Measurements from ENCODE around the gene PPFIA1.
A peak's percentile ranks its signal among the peaks of the same experiment; 100 is the strongest.

PPFIA1 gene

GRCh38 chr11:70322666-70323065, 52.2 kb downstream of the PPFIA1 start:
- H3K79me1 ChIP-seq (ENCODE audit: low read length): peaks cover 35% of the 10 kb centered on the region
- peak; percentile 33 for DNase-seq
- H3K36me3 ChIP-seq (ENCODE audit: control insufficient read depth, insufficient read depth, low read length): peaks cover 8% of the 10 kb centered on the region
- no peak overlapping the region for H3K56ac ChIP-seq (ENCODE audit: low read length)
- H4K8ac ChIP-seq (ENCODE audit: low read depth, low read length): no peak overlapping the region
- H3K23ac ChIP-seq (ENCODE audit: low read length): no peak overlapping the region
- H3K27ac ChIP-seq (ENCODE audit: low read depth, low read length): no peak overlapping the region
- no peak overlapping the region for H3K4me2 ChIP-seq (ENCODE audit: low read length)
- no peak overlapping the region for H3K4me3 ChIP-seq (ENCODE audit: low read length)
- H2BK5ac ChIP-seq (ENCODE audit: low read length): no peak overlapping the region
- no peak overlapping the region for H4K5ac ChIP-seq (ENCODE audit: low read length)
- H3K18ac ChIP-seq (ENCODE audit: low read length): no peak overlapping the region
- no peaks in the 10 kb centered on the region for H3K4me1 ChIP-seq (ENCODE audit: control insufficient read depth, low read depth, low read length)
- no peak overlapping the region for H2AK5ac ChIP-seq (ENCODE audit: low read length)
- no peak overlapping the region for H2BK120ac ChIP-seq (ENCODE audit: low read depth, low read length)
- no peak overlapping the region for H3K4ac ChIP-seq (ENCODE audit: low read depth, low read length)
- no peaks in the 10 kb centered on the region for H3K27me3 ChIP-seq (ENCODE audit: insufficient read depth, low read length, poor library complexity)
- no peak overlapping the region for H2BK15ac ChIP-seq (replicated peaks; ENCODE audit: low read depth)
- no peak overlapping the region for H3K9ac ChIP-seq (ENCODE audit: low read length)
- peaks cover 9% of the 10 kb centered on the region for H3K79me2 ChIP-seq (ENCODE audit: control insufficient read depth, insufficient read depth, low read length)
- no CpG with 5 or more reads among the region's 2 CpGs for WGBS (ENCODE audit: extremely low coverage, insufficient coverage, low lambda C conversion rate)

GRCh38 chr11:70323806-70324205, 53.3 kb downstream of the PPFIA1 start:
- Histone ChIP-seq H2BK5ac (ENCODE audit: low read length) (no peak overlapping the region), H3K79me1 (ENCODE audit: low read length) (peaks cover 26% of the 10 kb centered on the region), H4K8ac (ENCODE audit: low read depth, low read length) (no peak overlapping the region), H3K18ac (ENCODE audit: low read length) (no peak overlapping the region), H2BK15ac (replicated peaks; ENCODE audit: low read depth) (no peak overlapping the region), H3K4me2 (ENCODE audit: low read length) (no peak overlapping the region), H2AK5ac (ENCODE audit: low read length) (no peak overlapping the region), H3K4me1 (ENCODE audit: control insufficient read depth, low read depth, low read length) (no peaks in the 10 kb centered on the region), H2BK120ac (ENCODE audit: low read depth, low read length) (no peak overlapping the region), H3K4me3 (ENCODE audit: low read length) (no peak overlapping the region), H3K23ac (ENCODE audit: low read length) (no peak overlapping the region), H3K27me3 (ENCODE audit: insufficient read depth, low read length, poor library complexity) (no peaks in the 10 kb centered on the region), H3K9ac (ENCODE audit: low read length) (no peak overlapping the region), H4K5ac (ENCODE audit: low read length) (no peak overlapping the region), H3K36me3 (ENCODE audit: control insufficient read depth, insufficient read depth, low read length) (peaks cover 10% of the 10 kb centered on the region), H3K79me2 (ENCODE audit: control insufficient read depth, insufficient read depth, low read length) (peaks cover 5% of the 10 kb centered on the region), H3K56ac (ENCODE audit: low read length) (no peak overlapping the region), H3K27ac (ENCODE audit: low read depth, low read length) (no peak overlapping the region), H3K4ac (ENCODE audit: low read depth, low read length) (no peak overlapping the region)
- DNase-seq: no peak
- no CpG with 5 or more reads among the region's 1 CpG for whole genome bisulfite sequencing (ENCODE audit: extremely low coverage, insufficient coverage, low lambda C conversion rate)

GRCh38 chr11:70324376-70325115, 54.1 kb downstream of the PPFIA1 start:
- peaks cover 10% of the 10 kb centered on the region for H3K36me3 ChIP-seq (ENCODE audit: control insufficient read depth, insufficient read depth, low read length)
- no peak overlapping the region for H3K23ac ChIP-seq (ENCODE audit: low read length)
- H2BK5ac ChIP-seq (ENCODE audit: low read length): no peak overlapping the region
- H4K5ac ChIP-seq (ENCODE audit: low read length): no peak overlapping the region
- H4K8ac ChIP-seq (ENCODE audit: low read depth, low read length): no peak overlapping the region
- no peak overlapping the region for H3K9ac ChIP-seq (ENCODE audit: low read length)
- no peak overlapping the region for H2BK120ac ChIP-seq (ENCODE audit: low read depth, low read length)
- H3K79me1 ChIP-seq (ENCODE audit: low read length): peaks cover 23% of the 10 kb centered on the region
- 100% methylated on average over 1 of the region's 10 CpGs for WGBS (ENCODE audit: extremely low coverage, insufficient coverage, low lambda C conversion rate)
- peaks cover 5% of the 10 kb centered on the region for H3K79me2 ChIP-seq (ENCODE audit: control insufficient read depth, insufficient read depth, low read length)
- H3K4me3 ChIP-seq (ENCODE audit: low read length): no peak overlapping the region
- no peak overlapping the region for H3K56ac ChIP-seq (ENCODE audit: low read length)
- H3K4me2 ChIP-seq (ENCODE audit: low read length): no peak overlapping the region
- no peak overlapping the region for H3K4ac ChIP-seq (ENCODE audit: low read depth, low read length)
- no peak overlapping the region for H3K18ac ChIP-seq (ENCODE audit: low read length)
- H2AK5ac ChIP-seq (ENCODE audit: low read length): no peak overlapping the region
- no peaks in the 10 kb centered on the region for H3K4me1 ChIP-seq (ENCODE audit: control insufficient read depth, low read depth, low read length)
- DNase-seq: no peak
- no peak overlapping the region for H2BK15ac ChIP-seq (replicated peaks; ENCODE audit: low read depth)
- no peaks in the 10 kb centered on the region for H3K27me3 ChIP-seq (ENCODE audit: insufficient read depth, low read length, poor library complexity)
- no peak overlapping the region for H3K27ac ChIP-seq (ENCODE audit: low read depth, low read length)

- H3K4me3 ChIP-seq (ENCODE audit: low read length): no peak overlapping the region
- H3K23ac ChIP-seq (ENCODE audit: low read length): no peak overlapping the region
- peaks cover 18% of the 10 kb centered on the region for H3K79me1 ChIP-seq (ENCODE audit: low read length)
- no peak overlapping the region for H4K5ac ChIP-seq (ENCODE audit: low read length)
- no CpG with 5 or more reads among the region's 3 CpGs for WGBS (ENCODE audit: extremely low coverage, insufficient coverage, low lambda C conversion rate)
- no peak overlapping the region for H3K56ac ChIP-seq (ENCODE audit: low read length)
- peaks cover 12% of the 10 kb centered on the region for H3K36me3 ChIP-seq (ENCODE audit: control insufficient read depth, insufficient read depth, low read length)
- no peak overlapping the region for H2BK5ac ChIP-seq (ENCODE audit: low read length)
- H3K27me3 ChIP-seq (ENCODE audit: insufficient read depth, low read length, poor library complexity): no peaks in the 10 kb centered on the region
- no peak overlapping the region for H2BK15ac ChIP-seq (replicated peaks; ENCODE audit: low read depth)
- H3K4me1 ChIP-seq (ENCODE audit: control insufficient read depth, low read depth, low read length): no peaks in the 10 kb centered on the region
- H4K8ac ChIP-seq (ENCODE audit: low read depth, low read length): no peak overlapping the region
- no peak overlapping the region for H3K4me2 ChIP-seq (ENCODE audit: low read length)
- H3K4ac ChIP-seq (ENCODE audit: low read depth, low read length): no peak overlapping the region
- no peak overlapping the region for H2AK5ac ChIP-seq (ENCODE audit: low read length)
- peaks cover 5% of the 10 kb centered on the region for H3K79me2 ChIP-seq (ENCODE audit: control insufficient read depth, insufficient read depth, low read length)
- H3K18ac ChIP-seq (ENCODE audit: low read length): no peak overlapping the region
- no peak overlapping the region for H2BK120ac ChIP-seq (ENCODE audit: low read depth, low read length)
- H3K9ac ChIP-seq (ENCODE audit: low read length): no peak overlapping the region
- no peak overlapping the region for H3K27ac ChIP-seq (ENCODE audit: low read depth, low read length)
- no peak for DNase-seq
Observed at GRCh38 chr11:70325824-70326223, 55.3 kb downstream of the PPFIA1 start.

- no peak overlapping the region for H2AK5ac ChIP-seq (ENCODE audit: low read length)
- WGBS (ENCODE audit: extremely low coverage, insufficient coverage, low lambda C conversion rate): no CpG with 5 or more reads among the region's 6 CpGs
- no peak overlapping the region for H4K5ac ChIP-seq (ENCODE audit: low read length)
- no peak overlapping the region for H2BK120ac ChIP-seq (ENCODE audit: low read depth, low read length)
- no peak overlapping the region for H3K9ac ChIP-seq (ENCODE audit: low read length)
- H3K4me1 ChIP-seq (ENCODE audit: control insufficient read depth, low read depth, low read length): no peaks in the 10 kb centered on the region
- H2BK15ac ChIP-seq (replicated peaks; ENCODE audit: low read depth): no peak overlapping the region
- H3K79me2 ChIP-seq (ENCODE audit: control insufficient read depth, insufficient read depth, low read length): peaks cover 5% of the 10 kb centered on the region
- no peak overlapping the region for H3K23ac ChIP-seq (ENCODE audit: low read length)
- H3K27me3 ChIP-seq (ENCODE audit: insufficient read depth, low read length, poor library complexity): no peaks in the 10 kb centered on the region
- no peak overlapping the region for H3K18ac ChIP-seq (ENCODE audit: low read length)
- peaks cover 14% of the 10 kb centered on the region for H3K79me1 ChIP-seq (ENCODE audit: low read length)
- no peak overlapping the region for H4K8ac ChIP-seq (ENCODE audit: low read depth, low read length)
- no peak overlapping the region for H2BK5ac ChIP-seq (ENCODE audit: low read length)
- peaks cover 9% of the 10 kb centered on the region for H3K36me3 ChIP-seq (ENCODE audit: control insufficient read depth, insufficient read depth, low read length)
- H3K4ac ChIP-seq (ENCODE audit: low read depth, low read length): no peak overlapping the region
- H3K4me2 ChIP-seq (ENCODE audit: low read length): no peak overlapping the region
- H3K56ac ChIP-seq (ENCODE audit: low read length): no peak overlapping the region
- H3K4me3 ChIP-seq (ENCODE audit: low read length): no peak overlapping the region
- H3K27ac ChIP-seq (ENCODE audit: low read depth, low read length): no peak overlapping the region
- DNase-seq: no peak
Observed at GRCh38 chr11:70326365-70326811, 55.9 kb downstream of the PPFIA1 start.

- Histone ChIP-seq H3K4me2 (ENCODE audit: low read length) (no peak overlapping the region), H3K4me1 (ENCODE audit: control insufficient read depth, low read depth, low read length) (no peaks in the 10 kb centered on the region), H3K79me2 (ENCODE audit: control insufficient read depth, insufficient read depth, low read length) (peaks cover 5% of the 10 kb centered on the region), H3K56ac (ENCODE audit: low read length) (no peak overlapping the region), H3K23ac (ENCODE audit: low read length) (no peak overlapping the region), H2BK120ac (ENCODE audit: low read depth, low read length) (no peak overlapping the region), H3K4me3 (ENCODE audit: low read length) (no peak overlapping the region), H3K18ac (ENCODE audit: low read length) (no peak overlapping the region), H3K36me3 (ENCODE audit: control insufficient read depth, insufficient read depth, low read length) (peaks cover 9% of the 10 kb centered on the region), H3K79me1 (ENCODE audit: low read length) (peaks cover 14% of the 10 kb centered on the region), H3K4ac (ENCODE audit: low read depth, low read length) (no peak overlapping the region), H2BK15ac (replicated peaks; ENCODE audit: low read depth) (no peak overlapping the region), H2BK5ac (ENCODE audit: low read length) (no peak overlapping the region), H4K5ac (ENCODE audit: low read length) (no peak overlapping the region), H2AK5ac (ENCODE audit: low read length) (no peak overlapping the region), H4K8ac (ENCODE audit: low read depth, low read length) (no peak overlapping the region), H3K27ac (ENCODE audit: low read depth, low read length) (no peak overlapping the region), H3K9ac (ENCODE audit: low read length) (no peak overlapping the region), H3K27me3 (ENCODE audit: insufficient read depth, low read length, poor library complexity) (no peaks in the 10 kb centered on the region)
- no CpG with 5 or more reads among the region's 2 CpGs for WGBS (ENCODE audit: extremely low coverage, insufficient coverage, low lambda C conversion rate)
- no peak for DNase-seq
Observed at GRCh38 chr11:70326833-70327232, 56.3 kb downstream of the PPFIA1 start.
